Body of pancreas (tissue), 4 donors: ENCODE data around the gene RAD21L1. TPM values are rescaled to one million over a fixed set of nuclear protein-coding genes. Genes with fewer than 3 reads are reported as not detected.

Experiments
- ATAC-seq: fragments of 150-250 bp; one replicate; pipeline ENCODE4 v1.9.1; 2016
- DNase-seq, 4 donors: peaks; one replicate each; pipeline ENCODE4 v3.0.0-alpha.2; 2019
- H3K27ac ChIP-seq, 4 donors: fragments of 200-600 bp; sonication (generic); 1 replicate in 3 of 4; 2 replicates in 1 of 4; pipeline versions ENCODE4 v1.5.1 to v1.6.1; 2016 to 2019; ENCODE audit warnings: mild to moderate bottlenecking in 1 of 4, mixed read lengths in 1 of 4, moderate library complexity in 1 of 4
- H3K27me3 ChIP-seq, 2 donors: fragments of 200-600 bp; sonication (generic); one replicate each; pipeline ENCODE4 v1.6.0; 2016; ENCODE audit warnings: mild to moderate bottlenecking in 1 of 2
- H3K36me3 ChIP-seq, 2 donors: fragments of 200-600 bp; sonication (generic); replicated peaks in 1 of 2; 2 replicates each; pipeline ENCODE4 v1.5.1; 2016; ENCODE audit warnings: low read depth in 2 of 2; ENCODE audit not compliant: insufficient read depth in 1 of 2
- H3K4me1 ChIP-seq: fragments of 200-600 bp; sonication (generic); one replicate; pipeline ENCODE4 v1.6.0; 2016
- H3K4me3 ChIP-seq, 2 donors: fragments of 200-600 bp; sonication (generic); 1 replicate in 1 of 2; 2 replicates in 1 of 2; pipeline ENCODE4 v1.5.1; 2016 to 2019
- H3K9me3 ChIP-seq, 3 donors: fragments of 200-600 bp; sonication (generic); 1 replicate in 2 of 3; 2 replicates in 1 of 3; pipeline ENCODE4 v1.5.1; 2016
- CTCF ChIP-seq, 7 experiments: fragments of 450-650 bp in 4 of 7; fragments of 200-600 bp in 3 of 7; sonication (generic) in 3 of 7; IDR thresholded peaks; one replicate each; pipeline ENCODE4 v1.5.1; 2016 to 2019; ENCODE audit warnings: antibody characterized with exemption in 7 of 7
- POLR2A ChIP-seq, 3 donors: fragments of 450-650 bp; IDR thresholded peaks; one replicate each; pipeline ENCODE4 v1.6.1; 2016; ENCODE audit warnings: antibody characterized with exemption in 3 of 3, mild to moderate bottlenecking in 2 of 3
- WGBS, 2 donors: methylation state at CpG; one replicate each; pipeline ENCODE4 v1.1.5; 2017; 5-methylcytosine and 5-hydroxymethylcytosine counted together
- intact Hi-C: fragments of 100-400 bp; cut with DNase I; formaldehyde crosslinking; loops from one replicate; pipeline ENCODE4 v1.15.1; 2023
- total RNA-seq, 2 donors: library from RNA; depleted of rRNA; stranded (reverse); fragments of >200 nt; gene quantifications; one replicate each; pipeline ENCODE4 v1.1.0, GENCODE V29; 2016

The RAD21L1 gene
- total RNA-seq, 2 donors from 2014 or later, result not detected

GRCh38 chr20:1254254-1254653 is 28.4 kb downstream of the RAD21L1 start:
- TF ChIP-seq CTCF (IDR thresholded peaks at IDR 0.05) (no peak), POLR2A (IDR thresholded peaks at IDR 0.05) (no peak)
- Histone ChIP-seq H3K4me1 (no peaks in the 10 kb centered on the region), H3K36me3 (no peaks in the 10 kb centered on the region), H3K27me3 (no peaks in the 10 kb centered on the region), H3K9me3 (no peaks in the 10 kb centered on the region), H3K27ac (no peak overlapping the region), H3K4me3 (no peak overlapping the region)
- DNase-seq, result no peak
- ATAC-seq, result no peak
- WGBS, 2 donors, result 56 to 61% methylated on average over 2 of the region's 2 CpGs
- intact Hi-C loops, result no loop called here

- TF ChIP-seq POLR2A (IDR thresholded peaks at IDR 0.05) (no peak), CTCF (IDR thresholded peaks at IDR 0.05) (no peak)
- no peaks in the 10 kb centered on the region for H3K4me1 ChIP-seq
- WGBS, 2 donors, result 82 to 83% methylated on average over 2 of the region's 2 CpGs
- DNase-seq (no peak), ATAC-seq (no peak)
- no peak overlapping the region for H3K27ac ChIP-seq
- no peaks in the 10 kb centered on the region for H3K36me3 ChIP-seq
- H3K4me3 ChIP-seq, result no peak overlapping the region
- no peaks in the 10 kb centered on the region for H3K27me3 ChIP-seq
- H3K9me3 ChIP-seq, result no peaks in the 10 kb centered on the region
- intact Hi-C loops, result no loop called here
Measured at GRCh38 chr20:1255675-1256074, 29.8 kb downstream of the RAD21L1 start.

GRCh38 chr20:1263853-1264252 is 38.0 kb downstream of the RAD21L1 start:
- Histone ChIP-seq H3K27me3 (no peaks in the 10 kb centered on the region), H3K4me1 (peaks cover 11% of the 10 kb centered on the region), H3K9me3 (no peaks in the 10 kb centered on the region), H3K27ac (no peak overlapping the region), H3K4me3 (no peak overlapping the region), H3K36me3 (no peaks in the 10 kb centered on the region)
- intact Hi-C loops, result no loop called here
- TF ChIP-seq CTCF (IDR thresholded peaks at IDR 0.05) (no peak), POLR2A (IDR thresholded peaks at IDR 0.05) (no peak)
- WGBS, 2 donors, result 76 to 91% methylated on average over 1 of the region's 1 CpG
- ATAC-seq, result no peak
- no peak for DNase-seq

- H3K27me3 ChIP-seq, result no peaks in the 10 kb centered on the region
- H3K4me1 ChIP-seq, result peaks cover 11% of the 10 kb centered on the region
- no peak overlapping the region for H3K4me3 ChIP-seq
- intact Hi-C loops, result no loop called here
- TF ChIP-seq CTCF (IDR thresholded peaks at IDR 0.05) (no peak), POLR2A (IDR thresholded peaks at IDR 0.05) (no peak)
- no peaks in the 10 kb centered on the region for H3K9me3 ChIP-seq
- DNase-seq, result no peak
- 53 to 64% methylated on average over 2 of the region's 2 CpGs for WGBS, 2 donors
- no peak for ATAC-seq
- no peak overlapping the region for H3K27ac ChIP-seq
- no peaks in the 10 kb centered on the region for H3K36me3 ChIP-seq
Measured at GRCh38 chr20:1264727-1265126, 38.9 kb downstream of the RAD21L1 start.

GRCh38 chr20:1265226-1265915 is 39.5 kb downstream of the RAD21L1 start:
- Histone ChIP-seq H3K4me3 (no peak overlapping the region), H3K27ac (no peak overlapping the region), H3K9me3 (no peaks in the 10 kb centered on the region), H3K27me3 (no peaks in the 10 kb centered on the region), H3K4me1 (peaks cover 11% of the 10 kb centered on the region), H3K36me3 (no peaks in the 10 kb centered on the region)
- DNase-seq (no peak), ATAC-seq (no peak)
- intact Hi-C loops, result no loop called here
- TF ChIP-seq CTCF (IDR thresholded peaks at IDR 0.05) (no peak), POLR2A (IDR thresholded peaks at IDR 0.05) (no peak)
- WGBS, 2 donors, result 92 to 94% methylated on average over 4 of the region's 4 CpGs
